Stimulated activated CD4-positive, alpha-beta T cell treated with anti-CD3 and anti-CD28 coated beads, Interleukin-1b, Interleukin-23, amount 100 ng/mL, for 24 hours (primary cell): ENCODE data around the gene GALNT10.
"Not testable (repeated sequence)": the region's sequence is repeated elsewhere in the genome, so short reads cannot be mapped to it uniquely, and the experiment has no call there.

Source experiments
- DNase-seq, 4 experiments: peaks; one replicate each; pipeline ENCODE4 v3.0.0-alpha.2; 2020; ENCODE audit warnings: low read depth in 4 of 4, low spot score in 1 of 4

GALNT10 gene

DNA sequence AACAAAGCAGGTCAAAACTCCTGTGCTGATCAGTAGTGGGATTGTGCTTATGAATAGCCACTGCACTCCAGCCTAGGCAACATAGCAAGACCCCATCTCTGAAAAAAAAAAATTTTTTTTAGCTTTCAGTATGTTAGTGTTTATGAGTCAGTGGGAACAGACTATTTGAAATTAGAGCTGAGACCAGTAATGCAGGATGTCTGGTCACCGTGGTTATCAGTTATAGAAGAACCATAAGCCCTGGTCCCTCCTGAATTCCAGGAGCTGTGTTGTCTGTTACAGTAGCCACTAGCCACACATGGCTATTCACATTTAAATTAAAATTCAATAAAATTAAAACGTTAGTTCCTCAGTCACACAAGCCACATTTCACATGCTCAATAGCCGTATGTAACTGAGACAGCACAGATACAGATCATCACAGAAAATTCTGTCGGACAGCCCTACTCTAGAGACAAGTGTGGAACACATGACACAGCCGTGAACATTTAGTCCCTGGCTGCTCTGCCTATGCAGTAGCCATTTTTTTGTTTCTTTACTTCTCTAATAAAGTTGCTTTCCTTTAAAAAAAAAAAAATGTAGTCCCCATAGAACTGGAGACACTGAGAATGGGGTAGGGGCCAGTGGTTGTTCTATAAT lies 159.2 kb downstream of the GALNT10 start:
- no peak for DNase-seq

- no peak for DNase-seq
These were observed 160.6 kb downstream of the GALNT10 start for GRCh38 chr5:154351141-154351540.

DNA sequence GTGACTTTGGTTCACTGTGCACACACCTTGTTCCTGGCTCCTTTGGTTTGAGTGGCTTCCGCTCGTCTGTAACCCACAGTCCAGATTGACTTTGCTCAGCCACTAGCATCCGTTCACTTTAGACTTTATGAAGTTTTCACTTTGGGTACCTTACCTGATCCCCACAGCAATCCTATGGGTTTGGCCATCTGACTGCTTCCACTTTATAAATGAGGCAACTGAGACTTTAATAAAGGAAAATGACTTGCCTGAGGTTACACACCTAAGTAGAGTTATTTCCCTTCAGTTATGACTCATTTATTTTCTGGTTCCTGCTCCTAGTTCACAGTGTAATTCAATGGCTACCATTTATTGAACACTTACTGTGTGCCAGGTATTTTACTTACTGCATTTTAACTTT lies 161.0 kb downstream of the GALNT10 start:
- DNase-seq = no peak

DNA sequence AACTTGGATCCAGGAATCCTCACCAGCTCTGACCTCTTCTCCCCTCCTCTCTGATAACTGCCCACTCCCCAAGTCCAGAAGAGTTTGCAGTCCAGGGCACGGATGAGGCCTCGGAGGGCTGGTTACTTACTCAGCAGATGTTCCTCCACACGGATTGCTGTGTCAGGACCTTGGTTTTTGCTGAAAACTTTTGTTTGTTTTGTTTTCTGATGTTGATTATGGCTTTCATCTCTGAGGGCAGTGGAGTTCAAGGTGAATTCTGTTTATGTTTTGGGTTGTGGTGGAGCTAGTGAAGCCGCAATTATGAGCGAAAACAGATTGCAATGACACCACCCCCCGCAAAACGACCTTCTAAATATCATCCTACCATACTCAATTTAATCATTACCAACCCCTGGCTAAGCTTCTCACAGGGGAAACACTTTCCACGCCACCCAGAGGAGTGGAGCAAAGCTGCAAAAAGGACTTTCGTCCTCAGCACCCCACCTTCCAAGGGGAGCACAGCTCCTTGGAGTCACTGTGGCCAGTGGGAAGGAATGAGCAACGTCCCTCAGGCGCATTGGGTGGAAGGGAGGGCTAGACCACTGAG lies 162.5 kb downstream of the GALNT10 start:
- no peak for DNase-seq

GRCh38 chr5:154355129-154355611 lies 164.6 kb downstream of the GALNT10 start:
- DNase-seq = no peak

- no peak for DNase-seq
These were observed 165.6 kb downstream of the GALNT10 start for GRCh38 chr5:154356020-154356655.

DNA sequence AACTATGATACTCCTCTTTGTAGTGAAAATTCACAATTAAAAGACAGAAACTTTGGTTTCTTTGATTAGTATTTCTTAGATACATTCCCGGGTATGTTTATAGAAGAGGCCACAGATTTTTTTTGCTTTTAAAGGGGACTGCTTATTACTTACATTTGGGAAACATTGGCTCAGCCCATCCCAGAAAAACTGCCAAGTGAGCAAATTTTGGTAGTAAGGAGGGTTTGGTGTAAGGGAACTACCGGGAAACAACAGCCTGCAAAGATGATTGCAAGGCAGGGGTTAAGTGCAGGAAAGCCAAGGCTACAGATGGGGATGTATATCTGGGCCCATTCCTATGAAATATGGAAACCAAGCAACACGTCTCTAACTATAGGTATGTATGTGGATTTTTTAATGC lies 166.4 kb downstream of the GALNT10 start:
- no peak for DNase-seq

DNA sequence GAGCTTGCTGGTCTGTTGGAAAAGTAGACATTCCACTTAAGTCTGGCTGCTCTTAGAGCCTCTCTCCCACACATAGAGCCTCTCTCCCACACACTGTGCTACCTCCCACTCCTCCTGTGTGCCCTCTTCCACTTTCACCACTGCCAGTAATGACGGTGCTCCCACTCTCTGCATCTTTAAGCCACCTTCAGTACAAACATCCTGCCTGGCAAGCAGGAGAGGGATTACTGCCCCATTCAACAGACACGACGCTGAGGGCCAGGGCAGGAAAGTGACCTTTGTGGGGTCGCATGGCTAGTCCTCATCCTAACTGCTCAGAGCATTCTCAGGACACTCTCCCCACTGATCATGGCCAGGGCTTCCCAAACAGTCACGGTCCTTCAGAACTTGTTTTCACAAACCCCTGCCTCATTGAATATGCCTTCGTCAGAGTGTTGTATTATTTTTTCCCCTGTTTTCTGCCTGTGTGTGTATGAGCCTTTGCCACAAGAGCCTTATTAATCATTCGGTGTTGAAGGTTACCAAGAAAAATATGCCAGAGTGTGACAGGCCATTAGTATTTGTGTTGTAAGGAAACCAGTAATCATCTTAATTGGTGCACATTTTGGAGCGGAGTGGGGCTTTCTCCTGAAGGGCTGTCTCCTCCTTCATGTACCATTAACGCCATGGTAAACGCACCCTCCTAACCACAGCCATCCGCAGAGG lies 168.1 kb downstream of the GALNT10 start:
- no peak for DNase-seq

DNA sequence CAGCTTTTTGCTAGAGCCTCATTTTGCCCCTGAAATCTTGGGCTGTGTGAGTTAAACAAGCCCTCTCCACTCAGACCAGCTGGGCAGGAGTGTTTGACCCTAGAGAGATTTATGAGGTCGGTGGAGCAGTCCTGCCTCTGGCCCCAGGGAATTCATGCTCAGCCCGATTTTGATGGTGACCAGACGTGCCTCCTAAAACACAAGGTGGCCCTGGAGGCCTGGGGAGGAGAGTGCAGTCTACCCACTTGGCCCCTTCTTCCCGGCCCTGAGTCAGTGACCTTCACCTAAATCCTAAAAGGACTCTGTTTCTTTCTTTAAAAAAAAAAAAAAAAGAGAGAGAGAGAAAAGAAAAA lies 168.7 kb downstream of the GALNT10 start:
- DNase-seq = no peak

GRCh38 chr5:154360241-154360640 lies 169.7 kb downstream of the GALNT10 start:
- not testable (repeated sequence) for DNase-seq

DNA sequence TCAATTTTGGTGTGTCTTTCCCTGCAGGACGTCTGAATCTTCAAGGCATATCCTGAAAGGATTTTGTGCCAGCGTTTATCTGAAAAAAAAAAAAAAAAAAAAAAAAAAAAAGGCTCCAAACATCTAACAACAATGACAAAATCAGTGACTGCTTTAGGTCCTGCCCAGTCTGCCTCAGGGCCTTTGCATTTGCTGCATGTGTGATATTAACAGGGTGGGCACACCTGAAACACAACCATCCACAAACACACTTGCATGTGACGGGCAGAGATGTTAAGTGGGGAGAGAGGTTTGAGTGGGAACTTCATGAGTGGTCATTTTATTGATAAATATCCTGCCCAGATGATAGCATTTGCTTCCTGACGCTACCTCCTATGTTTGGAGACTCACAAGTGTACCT lies 172.9 kb downstream of the GALNT10 start:
- no peak for DNase-seq

DNA sequence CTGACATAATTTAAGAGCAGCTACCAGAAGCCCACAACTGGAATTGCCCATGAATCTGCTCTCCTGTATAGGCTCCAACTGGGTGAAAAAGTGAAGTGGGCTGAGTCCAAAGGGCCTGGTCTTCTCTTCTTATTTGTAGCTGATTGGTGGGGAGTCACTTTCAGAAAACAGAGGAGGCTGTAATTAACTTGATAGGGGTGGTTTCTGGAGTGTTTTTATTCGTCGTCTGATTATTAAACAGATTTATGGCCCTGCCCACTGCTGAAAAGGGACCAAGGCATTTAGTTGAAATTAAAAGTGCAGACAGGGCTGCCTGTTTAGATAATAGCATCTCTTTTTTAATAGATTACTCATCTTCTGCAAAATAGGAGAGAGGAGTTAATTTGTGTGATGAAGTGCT lies 174.2 kb downstream of the GALNT10 start:
- no peak for DNase-seq

DNA sequence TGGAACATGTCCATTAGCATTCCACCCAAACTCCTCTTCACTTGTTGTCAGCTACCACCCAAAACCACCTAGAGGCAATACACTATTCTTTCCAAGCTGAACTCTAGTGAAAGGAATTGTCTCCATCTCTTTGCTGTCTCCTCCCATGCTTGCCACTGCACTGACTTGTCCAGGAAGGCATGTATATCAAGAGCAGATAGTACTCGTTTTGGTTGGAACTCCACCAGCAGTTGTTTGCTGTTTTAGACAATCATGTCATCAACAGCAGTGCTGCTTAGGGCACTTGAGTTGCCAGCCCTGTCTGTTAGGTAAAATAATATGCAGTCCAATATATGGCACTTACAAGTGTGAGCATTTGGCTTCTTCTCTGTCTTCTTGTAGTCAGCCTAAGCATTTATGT lies 175.3 kb downstream of the GALNT10 start:
- DNase-seq = no peak

GRCh38 chr5:154366353-154366752 lies 175.8 kb downstream of the GALNT10 start:
- DNase-seq = no peak

DNA sequence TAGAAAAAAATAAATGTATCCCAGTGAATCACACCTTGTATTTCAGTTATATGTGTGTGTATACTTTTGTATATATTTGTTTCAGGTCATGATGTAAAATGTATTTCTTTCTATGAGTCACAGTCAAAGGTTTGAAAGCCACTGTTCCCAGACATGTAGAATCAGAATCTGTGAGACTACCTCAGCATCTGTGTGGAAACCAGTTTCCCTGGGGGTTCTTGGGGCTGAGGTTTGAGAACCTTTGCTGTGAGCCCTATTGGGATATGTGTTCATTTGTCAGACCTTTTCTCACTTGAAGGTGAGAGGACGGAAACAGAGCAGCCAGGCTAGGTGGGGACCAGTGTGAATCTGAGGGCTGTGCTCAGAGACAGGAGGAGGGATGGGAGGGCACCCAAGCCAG lies 176.6 kb downstream of the GALNT10 start:
- DNase-seq = no peak

DNA sequence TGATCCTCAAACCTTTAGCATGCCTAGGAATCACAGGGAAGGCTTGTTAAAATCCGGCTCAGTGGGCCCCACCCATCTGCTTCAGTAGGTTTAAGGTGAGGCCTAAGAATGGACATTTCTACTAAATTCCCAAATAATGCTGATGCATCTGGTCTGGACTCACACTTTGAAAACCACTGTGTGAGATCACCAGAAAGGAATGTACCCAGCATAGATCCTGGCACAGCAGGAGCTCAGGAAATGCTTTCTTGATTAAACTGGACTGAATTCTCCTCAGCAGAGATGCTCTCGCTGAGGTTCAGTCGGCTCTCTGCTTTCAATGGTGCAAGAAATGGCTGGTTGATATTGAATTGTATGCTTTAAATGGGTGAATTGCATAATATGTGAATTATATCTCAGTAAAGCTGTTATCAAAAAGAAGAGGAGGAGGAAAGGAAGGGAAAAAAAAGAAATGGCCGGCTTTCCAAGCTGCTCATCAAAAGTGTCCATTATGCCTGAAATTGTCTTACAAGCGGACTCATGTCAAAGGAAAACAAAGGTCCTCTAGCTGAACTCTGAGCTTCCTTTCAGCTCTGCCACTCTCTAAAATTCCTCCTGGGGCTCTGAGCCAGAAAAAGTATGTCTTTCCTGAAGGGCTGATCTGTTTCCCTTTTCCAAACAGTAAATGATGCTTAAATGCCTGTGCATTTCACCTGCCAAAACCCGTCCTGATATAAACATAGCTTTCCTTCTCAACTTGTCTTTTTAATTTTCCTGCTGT lies 177.7 kb downstream of the GALNT10 start:
- no peak for DNase-seq

DNA sequence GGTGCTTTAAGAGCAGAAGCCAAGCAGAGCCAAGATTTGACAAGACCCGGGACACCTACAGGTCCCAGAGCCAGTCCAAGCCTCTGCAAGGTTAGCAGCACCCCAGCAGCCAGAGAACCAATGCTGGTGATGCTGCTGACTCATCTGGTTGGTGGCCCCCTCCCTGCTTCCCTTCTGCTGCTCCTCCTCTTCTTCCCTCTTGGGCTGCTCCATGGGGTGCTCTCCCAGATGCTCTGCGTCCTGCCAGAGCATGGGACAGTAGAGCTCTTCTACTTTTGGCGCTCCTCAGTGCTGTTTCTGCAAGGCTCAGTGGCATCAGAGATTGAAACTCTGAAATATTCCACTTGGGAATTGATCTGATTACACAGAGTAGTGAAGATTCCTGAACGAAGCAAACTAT lies 179.1 kb downstream of the GALNT10 start:
- no peak for DNase-seq

GRCh38 chr5:154370119-154370518 lies 179.6 kb downstream of the GALNT10 start:
- DNase-seq = no peak

DNA sequence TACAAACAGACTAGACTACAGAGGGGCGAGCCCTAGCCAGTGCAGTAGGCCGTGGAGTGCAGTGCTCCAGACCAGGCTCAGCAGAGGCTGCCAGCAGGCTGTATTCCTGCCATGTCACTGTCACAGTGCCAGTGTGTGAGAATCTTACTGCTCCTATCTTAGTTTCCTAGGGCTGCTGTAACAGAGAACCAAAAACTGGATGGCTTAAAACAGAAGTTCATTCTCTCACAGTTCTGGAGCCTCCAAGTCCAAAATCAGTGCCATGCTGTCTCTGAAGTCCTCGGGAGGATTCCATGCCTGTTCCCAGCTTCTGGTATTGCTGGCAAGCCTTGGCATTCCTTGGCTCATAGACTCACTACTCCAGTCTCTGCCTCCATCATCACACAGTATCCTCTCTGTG lies 180.3 kb downstream of the GALNT10 start:
- DNase-seq = no peak

DNA sequence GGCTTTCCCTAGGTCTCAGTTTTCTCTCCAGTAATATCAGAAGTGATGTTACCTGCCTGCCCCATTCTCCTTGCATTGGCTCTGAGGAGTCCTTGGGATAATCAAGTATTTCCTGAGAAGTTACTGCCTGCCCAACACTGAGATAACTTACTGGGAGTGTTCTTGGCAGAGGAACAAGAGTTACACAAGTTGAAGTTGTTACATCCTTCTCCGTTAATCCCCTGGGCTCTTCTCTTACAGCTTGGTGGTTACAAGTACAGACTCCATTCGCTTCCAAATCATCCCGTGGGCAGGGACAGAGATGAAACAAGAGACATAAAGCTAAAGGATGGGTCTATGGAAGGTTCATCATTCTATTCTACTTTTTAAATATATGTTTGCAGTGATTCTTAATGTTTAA lies 181.2 kb downstream of the GALNT10 start:
- DNase-seq = no peak

DNA sequence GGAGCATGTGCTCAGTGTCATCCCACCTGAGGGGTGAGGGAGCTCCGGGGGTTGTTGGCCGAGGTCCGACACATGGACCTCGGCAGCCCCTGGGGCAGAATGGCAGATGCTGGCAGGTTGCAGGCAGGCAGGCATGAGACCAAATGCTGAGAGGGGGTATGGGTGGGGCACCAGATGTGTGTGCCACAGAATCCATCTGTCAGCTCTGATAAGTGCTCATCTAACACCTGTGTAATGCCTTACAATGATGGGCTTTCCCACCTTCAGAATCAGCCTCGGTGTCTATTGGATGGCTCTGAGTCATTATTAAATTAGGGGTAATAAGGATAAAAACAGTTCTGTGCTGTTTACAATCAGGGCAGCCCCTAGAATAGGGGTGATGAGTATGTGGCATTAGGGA lies 182.1 kb downstream of the GALNT10 start:
- DNase-seq = no peak
